Type B pancreatic cell (in vitro differentiated cells): ENCODE data around the gene GNA15. TPM values are rescaled to one million over a fixed set of nuclear protein-coding genes. Genes with fewer than 3 reads are reported as not detected.
A peak's percentile ranks its signal among the peaks of the same experiment; 100 is the strongest.
"Not testable (repeated sequence)": the region's sequence is repeated elsewhere in the genome, so short reads cannot be mapped to it uniquely, and the experiment has no call there.

Experiments used
- DNase-seq: peaks from one replicate; pipeline ENCODE4 v3.0.0; 2021; ENCODE audit warnings: mixed read lengths; ENCODE audit not compliant: unreplicated experiment; ENCODE audit errors: extremely low spot score
- H3K27ac Mint-ChIP-seq: 2 replicates; pipeline ENCODE4 v1.8.0; 2021; ENCODE audit warnings: mild to moderate bottlenecking, mixed read lengths
- H3K27me3 Mint-ChIP-seq: 2 replicates; pipeline ENCODE4 v1.8.0; 2021; ENCODE audit warnings: mixed read lengths
- H3K36me3 Mint-ChIP-seq: 2 replicates; pipeline ENCODE4 v1.8.0; 2021; ENCODE audit warnings: mixed read lengths
- H3K4me1 Mint-ChIP-seq: one replicate; pipeline ENCODE4 v1.8.0; 2021; ENCODE audit warnings: mixed read lengths; ENCODE audit not compliant: unreplicated experiment
- H3K4me3 Mint-ChIP-seq: 2 replicates; pipeline ENCODE4 v1.8.0; 2021; ENCODE audit warnings: mild to moderate bottlenecking, mixed read lengths
- H3K9me3 Mint-ChIP-seq: 2 replicates; pipeline ENCODE4 v1.8.0; 2021; ENCODE audit warnings: mixed read lengths
- CTCF ChIP-seq: fragments of 200-600 bp; sonication (generic); conservative IDR thresholded peaks from 2 replicates; pipeline ENCODE4 v1.5.0; 2021; ENCODE audit warnings: antibody characterized with exemption, mild to moderate bottlenecking
- total RNA-seq: library from RNA; stranded (reverse); gene quantifications from 2 replicates; pipeline ENCODE4 v1.2.1, GENCODE V29; 2021; ENCODE audit warnings: low replicate concordance

GNA15 gene
- total RNA-seq, 1 donor from 2014 or later: 1.6 TPM

- no peaks in the 10 kb centered on the region for H3K27me3 Mint-ChIP-seq
- no peak overlapping the region for H3K27ac Mint-ChIP-seq
- no peak for DNase-seq
- no peaks in the 10 kb centered on the region for H3K36me3 Mint-ChIP-seq
- H3K9me3 Mint-ChIP-seq: no peaks in the 10 kb centered on the region
- peak overlapping the region; percentile 63 for H3K4me3 Mint-ChIP-seq
- peaks cover 8% of the 10 kb centered on the region for H3K4me1 Mint-ChIP-seq
- TF ChIP-seq CTCF: no peak
Observed at GRCh38 chr19:3188627-3189596, 53.1 kb downstream of the GNA15 start.

GRCh38 chr19:3189702-3190469 is 54.1 kb downstream of the GNA15 start:
- H3K27ac Mint-ChIP-seq: no peak overlapping the region

GRCh38 chr19:3190470-3190770 is 54.6 kb downstream of the GNA15 start:
- DNase-seq: no peak
- TF ChIP-seq CTCF: no peak
- H3K4me1 Mint-ChIP-seq: peaks cover 8% of the 10 kb centered on the region
- no peak overlapping the region for H3K27ac Mint-ChIP-seq
- H3K9me3 Mint-ChIP-seq: no peaks in the 10 kb centered on the region
- H3K27me3 Mint-ChIP-seq: no peaks in the 10 kb centered on the region
- H3K4me3 Mint-ChIP-seq: no peak overlapping the region
- peaks cover 5% of the 10 kb centered on the region for H3K36me3 Mint-ChIP-seq

More at GRCh38 chr19:3189702-3190469, 54.1 kb downstream of the GNA15 start:
- Mint-ChIP-seq H3K9me3 (no peaks in the 10 kb centered on the region), H3K4me1 (peaks cover 8% of the 10 kb centered on the region), H3K36me3 (peaks cover 5% of the 10 kb centered on the region), H3K4me3 (no peak overlapping the region), H3K27me3 (no peaks in the 10 kb centered on the region)
- no peak for DNase-seq
- TF ChIP-seq CTCF: no peak

GRCh38 chr19:3190921-3191805 is 55.3 kb downstream of the GNA15 start:
- Mint-ChIP-seq H3K4me3 (no peak overlapping the region), H3K9me3 (no peaks in the 10 kb centered on the region), H3K36me3 (peaks cover 5% of the 10 kb centered on the region), H3K27ac (peak overlapping the region; percentile 50), H3K4me1 (peaks cover 8% of the 10 kb centered on the region), H3K27me3 (no peaks in the 10 kb centered on the region)
- DNase-seq: no peak
- TF ChIP-seq CTCF: no peak

- not testable (repeated sequence) for H3K9me3 Mint-ChIP-seq, H3K36me3 Mint-ChIP-seq, H3K27ac Mint-ChIP-seq, H3K27me3 Mint-ChIP-seq, DNase-seq, H3K4me1 Mint-ChIP-seq, H3K4me3 Mint-ChIP-seq
Observed at GRCh38 chr19:3191806-3192104, 55.9 kb downstream of the GNA15 start.
